Measurements from ENCODE around the gene ITGB2. TPM values are rescaled to one million over a fixed set of nuclear protein-coding genes. Genes with fewer than 3 reads are reported as not detected.
A peak's percentile ranks its signal among the peaks of the same experiment; 100 is the strongest.

ITGB2 gene
- polyA plus RNA-seq (2013): 0.03 TPM in 2 replicates

- H3K4me3 ChIP-seq (ENCODE audit: low read depth, low read length): peak within 1 kb of the TSS; percentile 5
- H2BK12ac ChIP-seq (ENCODE audit: low read length): no peak within 1 kb of the TSS
- peaks cover 7% of the 10 kb centered on the region for H3K9me3 ChIP-seq (ENCODE audit: insufficient read depth, low read depth, low read length)
- no peak within 1 kb of the TSS for H3K18ac ChIP-seq (ENCODE audit: low read length)
- H3K9ac ChIP-seq (ENCODE audit: low read length): no peak within 1 kb of the TSS
- H4K12ac ChIP-seq (ENCODE audit: low read depth, low read length): no peak within 1 kb of the TSS
- no peak within 1 kb of the TSS for H3K27ac ChIP-seq (ENCODE audit: low read depth, low read length)
- H3K79me1 ChIP-seq (ENCODE audit: low read length): no peaks in the 10 kb centered on the region
- no peak within 1 kb of the TSS for H3K4ac ChIP-seq (ENCODE audit: low read depth, low read length)
- no peak within 1 kb of the TSS for H3K4me2 ChIP-seq (ENCODE audit: low read length)
- H4K91ac ChIP-seq (ENCODE audit: low read depth, low read length): no peak within 1 kb of the TSS
- H4K8ac ChIP-seq (ENCODE audit: low read depth, low read length): no peak within 1 kb of the TSS
- no CpG with 5 or more reads among the region's 29 CpGs for WGBS (ENCODE audit: extremely low coverage, insufficient coverage, insufficient read length)
- H3K27me3 ChIP-seq (ENCODE audit: insufficient read depth, low read length): peaks cover 26% of the 10 kb centered on the region
- H2AFZ ChIP-seq (ENCODE audit: insufficient read depth, low read length, poor library complexity): no peak within 1 kb of the TSS
- no peaks in the 10 kb centered on the region for H3K79me2 ChIP-seq (ENCODE audit: control insufficient read depth, insufficient read depth, low read length, poor library complexity)
- no peak within 1 kb of the TSS for H3K14ac ChIP-seq (ENCODE audit: low read length)
- no peaks in the 10 kb centered on the region for H3K4me1 ChIP-seq (ENCODE audit: control insufficient read depth in 1 of 2, insufficient read depth in 2 of 2, low read length in 2 of 2)
- H2BK5ac ChIP-seq (ENCODE audit: low read depth, low read length, poor library complexity): no peak within 1 kb of the TSS
- H3K36me3 ChIP-seq (ENCODE audit: control insufficient read depth in 1 of 2, insufficient read depth in 2 of 2, low read length in 2 of 2): no peaks in the 10 kb centered on the region
- DNase-seq: peak in 1 of 2 donors; percentile 8
- no peak within 1 kb of the TSS for H2AK5ac ChIP-seq (ENCODE audit: low read length)
- peak within 1 kb of the TSS; percentile 83 for H3K23ac ChIP-seq (ENCODE audit: low read length)
- H2BK120ac ChIP-seq (ENCODE audit: insufficient read depth, low read length, poor library complexity): no peak within 1 kb of the TSS
These were observed at the start of gene ITGB2 for GRCh38 chr21:44920694-44921604. Gene ITGB2 (minus strand): TSS chr21:44920899. CDS start chr21:44910782, 10,117 bp downstream.

DNA sequence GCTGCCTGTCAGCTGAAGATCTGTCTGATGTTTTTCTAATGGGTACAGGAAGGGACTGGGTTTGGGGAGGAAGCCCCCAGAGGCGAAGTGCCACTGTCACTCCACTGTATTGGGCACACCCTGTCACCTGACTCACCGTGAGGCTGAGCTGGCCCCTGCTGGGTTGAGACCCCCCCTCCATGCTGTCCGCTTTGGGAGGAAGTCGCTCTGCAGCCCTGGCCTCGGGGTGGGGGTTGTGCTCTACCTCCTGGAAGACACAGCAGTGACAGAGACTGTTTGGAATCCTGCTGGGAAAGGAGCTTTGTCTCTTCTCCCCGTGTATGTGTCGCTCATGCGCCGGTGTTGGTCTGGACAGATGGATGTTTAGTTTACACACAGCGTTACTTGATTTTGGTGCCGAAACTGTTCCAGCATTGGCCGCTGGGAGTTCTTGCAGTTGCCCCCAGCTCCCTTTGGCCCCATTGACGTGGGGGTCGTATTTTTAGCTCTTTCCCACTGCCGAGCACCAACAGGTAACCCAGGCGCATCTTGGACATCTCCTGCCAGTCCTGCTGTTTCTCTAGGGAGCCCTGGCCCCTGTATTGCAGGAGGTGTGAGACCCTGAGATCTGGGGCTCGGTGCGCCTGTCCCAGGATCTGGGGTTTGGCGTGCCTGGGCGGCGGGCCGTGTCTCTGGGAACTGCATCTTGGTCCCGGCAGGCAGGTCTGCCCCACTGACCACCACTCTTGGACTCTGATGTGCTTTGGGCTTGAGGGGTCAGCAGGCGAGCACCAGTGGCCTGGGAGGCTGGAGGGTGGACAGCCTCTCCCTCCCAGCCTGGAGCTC lies 49.4 kb upstream of the ITGB2 start:
- Histone ChIP-seq H3K14ac (ENCODE audit: low read length) (peak overlapping the region; percentile 83), H3K79me1 (ENCODE audit: low read length) (peaks cover 42% of the 10 kb centered on the region), H2BK120ac (ENCODE audit: insufficient read depth, low read length, poor library complexity) (peak overlapping the region; percentile 88), H2BK5ac (ENCODE audit: low read depth, low read length, poor library complexity) (peak overlapping the region; percentile 85), H4K12ac (ENCODE audit: low read depth, low read length) (peak overlapping the region; percentile 36), H4K8ac (ENCODE audit: low read depth, low read length) (peak overlapping the region; percentile 44), H3K4ac (ENCODE audit: low read depth, low read length) (peak overlapping the region; percentile 75), H3K27ac (ENCODE audit: low read depth, low read length) (peak overlapping the region; percentile 73), H3K18ac (ENCODE audit: low read length) (peak overlapping the region; percentile 91), H3K27me3 (ENCODE audit: insufficient read depth, low read length) (no peaks in the 10 kb centered on the region), H3K4me2 (ENCODE audit: low read length) (peak overlapping the region; percentile 10), H2AFZ (ENCODE audit: insufficient read depth, low read length, poor library complexity) (peak overlapping the region; percentile 46), H3K9me3 (ENCODE audit: insufficient read depth, low read depth, low read length) (no peaks in the 10 kb centered on the region), H3K79me2 (ENCODE audit: control insufficient read depth, insufficient read depth, low read length, poor library complexity) (peaks cover 4% of the 10 kb centered on the region), H2AK5ac (ENCODE audit: low read length) (peak overlapping the region; percentile 85), H3K36me3 (ENCODE audit: control insufficient read depth in 1 of 2, insufficient read depth in 2 of 2, low read length in 2 of 2) (peaks cover 29 to 30% of the 10 kb centered on the region in 2 experiments), H3K4me3 (ENCODE audit: low read depth, low read length) (no peak overlapping the region), H2BK12ac (ENCODE audit: low read length) (peak overlapping the region; percentile 95), H4K91ac (ENCODE audit: low read depth, low read length) (peak overlapping the region; percentile 97), H3K9ac (ENCODE audit: low read length) (no peak overlapping the region), H3K4me1 (ENCODE audit: control insufficient read depth in 1 of 2, insufficient read depth in 2 of 2, low read length in 2 of 2) (peaks cover 35 to 54% of the 10 kb centered on the region in 2 experiments), H3K23ac (ENCODE audit: low read length) (no peak overlapping the region)
- no CpG with 5 or more reads among the region's 24 CpGs for WGBS (ENCODE audit: extremely low coverage, insufficient coverage, insufficient read length)
- DNase-seq: peak; percentile 84 to 88

- peak; percentile 65 to 77 for DNase-seq
- H4K8ac ChIP-seq (ENCODE audit: low read depth, low read length): peak overlapping the region; percentile 60
- peak overlapping the region; percentile 74 for H2BK5ac ChIP-seq (ENCODE audit: low read depth, low read length, poor library complexity)
- WGBS (ENCODE audit: extremely low coverage, insufficient coverage, insufficient read length): no CpG with 5 or more reads among the region's 20 CpGs
- H3K4me3 ChIP-seq (ENCODE audit: low read depth, low read length): no peak overlapping the region
- peaks cover 45% of the 10 kb centered on the region for H3K79me1 ChIP-seq (ENCODE audit: low read length)
- H4K12ac ChIP-seq (ENCODE audit: low read depth, low read length): no peak overlapping the region
- peaks cover 5% of the 10 kb centered on the region for H3K79me2 ChIP-seq (ENCODE audit: control insufficient read depth, insufficient read depth, low read length, poor library complexity)
- H3K4ac ChIP-seq (ENCODE audit: low read depth, low read length): peak overlapping the region; percentile 36
- H3K27ac ChIP-seq (ENCODE audit: low read depth, low read length): peak overlapping the region; percentile 73
- no peaks in the 10 kb centered on the region for H3K9me3 ChIP-seq (ENCODE audit: insufficient read depth, low read depth, low read length)
- H2BK120ac ChIP-seq (ENCODE audit: insufficient read depth, low read length, poor library complexity): peak overlapping the region; percentile 87
- no peak overlapping the region for H3K9ac ChIP-seq (ENCODE audit: low read length)
- peak overlapping the region; percentile 83 for H3K18ac ChIP-seq (ENCODE audit: low read length)
- no peaks in the 10 kb centered on the region for H3K27me3 ChIP-seq (ENCODE audit: insufficient read depth, low read length)
- peaks cover 23 to 24% of the 10 kb centered on the region in 2 experiments for H3K36me3 ChIP-seq (ENCODE audit: control insufficient read depth in 1 of 2, insufficient read depth in 2 of 2, low read length in 2 of 2)
- no peak overlapping the region for H3K23ac ChIP-seq (ENCODE audit: low read length)
- peak overlapping the region; percentile 93 for H2BK12ac ChIP-seq (ENCODE audit: low read length)
- H3K4me1 ChIP-seq (ENCODE audit: control insufficient read depth in 1 of 2, insufficient read depth in 2 of 2, low read length in 2 of 2): peaks cover 35 to 55% of the 10 kb centered on the region in 2 experiments
- peak overlapping the region; percentile 18 for H2AFZ ChIP-seq (ENCODE audit: insufficient read depth, low read length, poor library complexity)
- peak overlapping the region; percentile 61 for H2AK5ac ChIP-seq (ENCODE audit: low read length)
- peak overlapping the region; percentile 85 for H4K91ac ChIP-seq (ENCODE audit: low read depth, low read length)
- H3K4me2 ChIP-seq (ENCODE audit: low read length): no peak overlapping the region
- H3K14ac ChIP-seq (ENCODE audit: low read length): peak overlapping the region; percentile 67
These were observed 48.5 kb upstream of the ITGB2 start for GRCh38 chr21:44969066-44969670.
